ENCODE results near the gene OXSR1. TPM values are rescaled to one million over a fixed set of nuclear protein-coding genes. Genes with fewer than 3 reads are reported as not detected.

Gene OXSR1
- total RNA-seq, 1 donor from 2014 or later: 80.7 TPM

DNA sequence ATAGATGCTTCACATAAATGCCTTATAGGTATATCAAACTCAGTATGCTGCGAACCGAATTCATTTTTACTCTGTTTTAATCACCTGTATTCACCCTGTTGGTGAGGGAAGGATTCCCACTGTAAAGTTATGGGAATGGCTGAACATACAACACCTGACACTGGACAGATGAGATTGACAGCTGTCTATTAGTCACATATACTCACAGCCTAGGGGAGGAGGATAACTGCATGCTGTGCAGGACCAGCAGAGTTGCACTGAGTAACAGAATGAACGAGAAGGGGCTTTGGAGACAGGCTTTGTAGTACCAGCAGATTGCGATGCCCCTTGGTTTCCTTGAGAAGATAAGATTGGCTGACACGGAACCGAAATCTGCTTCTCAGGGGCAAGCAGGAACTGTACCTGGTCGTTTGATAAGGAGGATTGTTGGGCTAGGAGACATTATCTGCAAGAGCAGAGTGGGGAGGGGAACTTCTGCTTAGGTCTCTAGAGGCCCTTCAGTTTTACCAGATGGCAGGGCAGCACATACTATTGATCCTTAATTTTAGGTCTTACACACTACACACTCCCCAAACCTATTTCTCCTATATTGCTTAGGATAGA is 56.8 kb downstream of the OXSR1 start:
- peak overlapping the region; percentile 99 for H3K27ac Mint-ChIP-seq (ENCODE audit: unreplicated experiment)
- TF ChIP-seq CTCF (IDR thresholded peaks at IDR 0.05; ENCODE audit: partially characterized antibody, unreplicated experiment): no peak
- no peaks in the 10 kb centered on the region for H3K36me3 Mint-ChIP-seq (ENCODE audit: unreplicated experiment)
- H3K9me3 Mint-ChIP-seq (ENCODE audit: unreplicated experiment): peaks cover 5% of the 10 kb centered on the region
- H3K4me3 Mint-ChIP-seq (ENCODE audit: unreplicated experiment): peak overlapping the region; percentile 80
- peaks cover 16% of the 10 kb centered on the region for H3K4me1 Mint-ChIP-seq (ENCODE audit: low read depth, unreplicated experiment)
- H3K27me3 Mint-ChIP-seq (ENCODE audit: unreplicated experiment): peaks cover 4% of the 10 kb centered on the region
- DNase-seq: no peak

DNA sequence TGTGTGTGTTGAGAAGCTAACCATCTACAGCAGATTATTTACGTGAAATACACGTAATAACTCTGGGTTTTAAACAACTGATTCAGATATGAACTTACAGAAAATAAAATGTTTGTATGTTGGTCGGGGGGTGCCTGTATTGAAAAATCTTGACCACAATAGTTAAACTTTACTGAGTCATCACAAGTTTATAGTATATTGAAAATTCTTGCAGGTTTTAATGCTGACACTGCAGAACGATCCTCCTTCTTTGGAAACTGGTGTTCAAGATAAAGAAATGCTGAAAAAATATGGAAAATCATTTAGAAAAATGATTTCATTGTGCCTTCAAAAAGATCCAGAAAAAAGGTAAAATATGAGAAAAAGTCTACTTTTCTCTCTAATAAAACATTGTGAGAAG is 59.0 kb downstream of the OXSR1 start:
- Mint-ChIP-seq H3K27ac (ENCODE audit: unreplicated experiment) (no peak overlapping the region), H3K9me3 (ENCODE audit: unreplicated experiment) (peaks cover 5% of the 10 kb centered on the region), H3K4me3 (ENCODE audit: unreplicated experiment) (no peak overlapping the region), H3K27me3 (ENCODE audit: unreplicated experiment) (peaks cover 4% of the 10 kb centered on the region), H3K4me1 (ENCODE audit: low read depth, unreplicated experiment) (peaks cover 16% of the 10 kb centered on the region), H3K36me3 (ENCODE audit: unreplicated experiment) (no peaks in the 10 kb centered on the region)
- TF ChIP-seq CTCF (IDR thresholded peaks at IDR 0.05; ENCODE audit: partially characterized antibody, unreplicated experiment): no peak
- no peak for DNase-seq

DNA sequence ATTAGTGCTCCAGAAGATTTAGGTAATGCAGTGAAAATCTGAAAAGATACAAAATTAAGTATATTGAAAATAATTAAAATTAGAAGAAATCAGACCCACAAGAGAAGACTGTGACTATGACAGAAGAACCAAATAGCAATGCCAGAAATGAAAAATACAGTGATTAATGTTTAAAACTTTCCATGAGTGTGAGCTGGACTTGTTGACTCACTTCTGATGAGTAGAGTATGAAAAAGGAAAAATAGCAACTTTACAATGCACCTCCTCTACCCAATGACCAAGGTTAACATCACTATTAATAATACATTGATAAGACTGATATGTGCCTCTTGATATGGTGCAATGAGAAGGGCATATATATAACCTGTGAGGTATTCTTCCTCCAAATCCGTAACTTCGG is 60.9 kb downstream of the OXSR1 start:
- H3K4me1 Mint-ChIP-seq (ENCODE audit: low read depth, unreplicated experiment): peaks cover 8% of the 10 kb centered on the region
- H3K9me3 Mint-ChIP-seq (ENCODE audit: unreplicated experiment): peaks cover 5% of the 10 kb centered on the region
- no peak for TF ChIP-seq CTCF (IDR thresholded peaks at IDR 0.05; ENCODE audit: partially characterized antibody, unreplicated experiment)
- H3K4me3 Mint-ChIP-seq (ENCODE audit: unreplicated experiment): no peak overlapping the region
- peaks cover 4% of the 10 kb centered on the region for H3K27me3 Mint-ChIP-seq (ENCODE audit: unreplicated experiment)
- no peak for DNase-seq
- no peak overlapping the region for H3K27ac Mint-ChIP-seq (ENCODE audit: unreplicated experiment)
- H3K36me3 Mint-ChIP-seq (ENCODE audit: unreplicated experiment): no peaks in the 10 kb centered on the region

GRCh38 chr3:38227989-38228388 is 62.7 kb downstream of the OXSR1 start:
- H3K36me3 Mint-ChIP-seq (ENCODE audit: unreplicated experiment): no peaks in the 10 kb centered on the region
- no peak for TF ChIP-seq CTCF (IDR thresholded peaks at IDR 0.05; ENCODE audit: partially characterized antibody, unreplicated experiment)

DNA sequence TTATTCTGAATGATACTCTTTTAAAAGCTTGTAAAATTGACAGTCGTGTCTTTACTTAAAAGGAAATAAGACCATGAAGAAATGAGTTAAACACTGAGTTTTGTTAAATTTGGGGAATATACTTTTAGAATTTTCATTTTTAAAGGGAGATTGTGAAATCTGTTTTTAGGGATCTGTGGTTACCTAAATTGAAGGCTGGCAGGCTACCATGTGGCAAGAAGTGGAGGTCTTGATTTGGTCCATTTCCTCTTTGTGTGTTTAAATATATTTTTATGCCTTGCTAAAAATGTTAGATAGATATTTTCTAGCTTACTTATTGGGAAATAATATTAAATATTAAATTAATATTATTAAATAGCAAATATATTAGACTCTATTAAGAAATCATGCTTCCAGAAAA is 63.7 kb downstream of the OXSR1 start:
- H3K9me3 Mint-ChIP-seq (ENCODE audit: unreplicated experiment): no peaks in the 10 kb centered on the region
- H3K36me3 Mint-ChIP-seq (ENCODE audit: unreplicated experiment): no peaks in the 10 kb centered on the region
- TF ChIP-seq CTCF (IDR thresholded peaks at IDR 0.05; ENCODE audit: partially characterized antibody, unreplicated experiment): no peak
- peaks cover 1% of the 10 kb centered on the region for H3K27me3 Mint-ChIP-seq (ENCODE audit: unreplicated experiment)
- DNase-seq: no peak
- no peak overlapping the region for H3K4me3 Mint-ChIP-seq (ENCODE audit: unreplicated experiment)
- no peak overlapping the region for H3K27ac Mint-ChIP-seq (ENCODE audit: unreplicated experiment)
- no peaks in the 10 kb centered on the region for H3K4me1 Mint-ChIP-seq (ENCODE audit: low read depth, unreplicated experiment)

More at GRCh38 chr3:38227989-38228388, 62.7 kb downstream of the OXSR1 start:
- H3K9me3 Mint-ChIP-seq (ENCODE audit: unreplicated experiment): no peaks in the 10 kb centered on the region
- no peak overlapping the region for H3K27ac Mint-ChIP-seq (ENCODE audit: unreplicated experiment)
- no peak for DNase-seq
- no peak overlapping the region for H3K4me3 Mint-ChIP-seq (ENCODE audit: unreplicated experiment)
- no peaks in the 10 kb centered on the region for H3K4me1 Mint-ChIP-seq (ENCODE audit: low read depth, unreplicated experiment)
- H3K27me3 Mint-ChIP-seq (ENCODE audit: unreplicated experiment): peaks cover 1% of the 10 kb centered on the region

All from glutamatergic neuron (in vitro differentiated cells).